ENCODE measurements around the gene PIK3R1. TPM values are rescaled to one million over a fixed set of nuclear protein-coding genes. Genes with fewer than 3 reads are reported as not detected.

PIK3R1 gene
- total and polyA plus RNA-seq, 4 donors, result 6.8 to 222 (median 74.9) TPM

DNA sequence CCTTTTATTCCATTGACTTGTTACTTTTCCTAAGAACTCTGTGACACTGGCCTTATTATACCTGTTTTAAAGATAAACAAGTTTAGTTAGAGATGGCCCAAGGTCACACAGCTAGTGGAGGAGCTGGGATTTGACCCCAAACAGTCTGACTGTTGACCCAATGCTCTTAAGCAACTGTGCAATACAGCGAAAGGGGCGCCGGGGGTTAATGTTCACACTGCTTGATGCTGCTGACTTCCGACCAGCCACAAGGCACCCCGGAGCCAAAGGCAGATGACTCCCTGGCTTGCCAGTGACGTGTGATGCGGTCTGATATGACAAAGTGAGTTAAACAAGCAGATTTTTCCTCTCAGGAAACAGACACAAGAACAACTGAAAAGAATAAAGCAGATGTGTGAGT is 23.9 kb downstream of the PIK3R1 start:
- no peak overlapping the region for H3K4me3 ChIP-seq
- peaks cover 0 to 11% (median 2%) of the 10 kb centered on the region in 4 donors for H3K36me3 ChIP-seq (ENCODE audit: control insufficient read depth in 4 of 4, insufficient read depth in 4 of 4, low read length in 4 of 4)
- ATAC-seq (ENCODE audit: insufficient read depth, low FRiP score) (peak; percentile 46), DNase-seq (peak; percentile 49 to 71 (median 63))
- no peak overlapping the region for H3K9ac ChIP-seq (ENCODE audit: insufficient read depth in 1 of 2, low read length in 2 of 2)
- H3K9me3 ChIP-seq (ENCODE audit: control insufficient read depth in 4 of 4, insufficient read depth in 3 of 4, low read length in 3 of 4), result no peaks in the 10 kb centered on the region
- H3K27ac ChIP-seq (ENCODE audit: low read depth in 1 of 2, low read length in 1 of 2), result peak overlapping the region; percentile 26 to 78
- H3K27me3 ChIP-seq (ENCODE audit: control insufficient read depth in 3 of 3, insufficient read depth in 3 of 3, low read length in 2 of 3), result no peaks in the 10 kb centered on the region
- TF ChIP-seq, protein P1, sequence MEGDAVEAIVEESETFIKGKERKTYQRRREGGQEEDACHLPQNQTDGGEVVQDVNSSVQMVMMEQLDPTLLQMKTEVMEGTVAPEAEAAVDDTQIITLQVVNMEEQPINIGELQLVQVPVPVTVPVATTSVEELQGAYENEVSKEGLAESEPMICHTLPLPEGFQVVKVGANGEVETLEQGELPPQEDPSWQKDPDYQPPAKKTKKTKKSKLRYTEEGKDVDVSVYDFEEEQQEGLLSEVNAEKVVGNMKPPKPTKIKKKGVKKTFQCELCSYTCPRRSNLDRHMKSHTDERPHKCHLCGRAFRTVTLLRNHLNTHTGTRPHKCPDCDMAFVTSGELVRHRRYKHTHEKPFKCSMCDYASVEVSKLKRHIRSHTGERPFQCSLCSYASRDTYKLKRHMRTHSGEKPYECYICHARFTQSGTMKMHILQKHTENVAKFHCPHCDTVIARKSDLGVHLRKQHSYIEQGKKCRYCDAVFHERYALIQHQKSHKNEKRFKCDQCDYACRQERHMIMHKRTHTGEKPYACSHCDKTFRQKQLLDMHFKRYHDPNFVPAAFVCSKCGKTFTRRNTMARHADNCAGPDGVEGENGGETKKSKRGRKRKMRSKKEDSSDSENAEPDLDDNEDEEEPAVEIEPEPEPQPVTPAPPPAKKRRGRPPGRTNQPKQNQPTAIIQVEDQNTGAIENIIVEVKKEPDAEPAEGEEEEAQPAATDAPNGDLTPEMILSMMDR (IDR thresholded peaks at IDR 0.05; ENCODE audit: control extremely low read depth, extremely low read depth), result no peak
- 6 to 13% methylated on average over 7 of the region's 7 CpGs for WGBS, 2 donors
- peaks cover 5 to 43% (median 9%) of the 10 kb centered on the region in 5 donors for H3K4me1 ChIP-seq (ENCODE audit: control insufficient read depth in 5 of 5, insufficient read depth in 5 of 5, low read length in 5 of 5)

DNA sequence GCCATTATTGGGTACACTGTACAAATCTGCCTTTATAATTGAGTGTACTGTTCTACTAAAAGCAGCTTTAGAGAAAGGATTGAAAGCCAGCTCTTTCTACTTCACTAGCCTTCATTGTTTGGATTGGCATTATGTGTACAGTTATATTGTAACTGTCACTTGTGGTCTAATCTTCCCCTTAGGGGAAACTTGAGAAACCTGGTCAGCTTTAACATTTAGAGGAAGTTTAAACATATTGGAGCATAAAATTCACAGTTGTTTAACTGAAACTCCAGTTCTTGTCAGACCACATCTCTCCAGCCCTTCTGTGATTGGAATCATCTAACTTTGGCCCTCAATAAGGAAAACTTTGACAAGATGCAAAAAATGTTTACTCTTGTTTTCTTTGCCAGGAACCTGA is 24.6 kb downstream of the PIK3R1 start:
- Histone ChIP-seq H3K36me3 (ENCODE audit: control insufficient read depth in 4 of 4, insufficient read depth in 4 of 4, low read length in 4 of 4) (peaks cover 0 to 11% (median 1%) of the 10 kb centered on the region in 4 donors), H3K27me3 (ENCODE audit: control insufficient read depth in 3 of 3, insufficient read depth in 3 of 3, low read length in 2 of 3) (no peaks in the 10 kb centered on the region), H3K27ac (ENCODE audit: low read depth in 1 of 2, low read length in 1 of 2) (peak overlapping the region in 1 of 2 donors; percentile 53), H3K9ac (ENCODE audit: insufficient read depth in 1 of 2, low read length in 2 of 2) (no peak overlapping the region), H3K4me3 (no peak overlapping the region), H3K4me1 (ENCODE audit: control insufficient read depth in 5 of 5, insufficient read depth in 5 of 5, low read length in 5 of 5) (peaks cover 6 to 46% (median 13%) of the 10 kb centered on the region in 5 donors), H3K9me3 (ENCODE audit: control insufficient read depth in 4 of 4, insufficient read depth in 3 of 4, low read length in 3 of 4) (no peaks in the 10 kb centered on the region)
- DNase-seq (no peak), ATAC-seq (ENCODE audit: insufficient read depth, low FRiP score) (no peak)
- TF ChIP-seq, protein P1 (IDR thresholded peaks at IDR 0.05; ENCODE audit: control extremely low read depth, extremely low read depth), result no peak

DNA sequence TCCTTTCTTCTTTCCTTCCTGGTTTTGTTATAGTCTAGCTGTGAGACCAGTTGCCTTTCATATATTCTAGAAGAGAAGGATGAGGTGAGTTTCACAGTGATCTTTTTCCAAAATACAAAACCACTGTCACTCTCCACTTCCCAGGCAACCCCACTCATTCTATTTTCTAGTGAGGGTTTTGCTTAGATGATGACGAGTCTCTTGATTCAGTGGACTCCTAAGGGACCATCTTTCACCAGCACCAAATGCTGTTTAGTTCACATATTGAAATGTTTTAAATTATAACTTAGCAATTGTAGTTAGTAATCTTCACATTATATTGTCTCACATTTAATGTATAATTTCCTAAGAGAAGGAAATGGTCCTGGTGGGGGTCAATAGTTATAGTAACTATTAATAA is 25.2 kb downstream of the PIK3R1 start:
- DNase-seq (no peak), ATAC-seq (ENCODE audit: insufficient read depth, low FRiP score) (no peak)
- Histone ChIP-seq H3K4me3 (no peak overlapping the region), H3K27me3 (ENCODE audit: control insufficient read depth in 3 of 3, insufficient read depth in 3 of 3, low read length in 2 of 3) (no peaks in the 10 kb centered on the region), H3K27ac (ENCODE audit: low read depth in 1 of 2, low read length in 1 of 2) (no peak overlapping the region), H3K9ac (ENCODE audit: insufficient read depth in 1 of 2, low read length in 2 of 2) (no peak overlapping the region), H3K9me3 (ENCODE audit: control insufficient read depth in 4 of 4, insufficient read depth in 3 of 4, low read length in 3 of 4) (no peaks in the 10 kb centered on the region), H3K36me3 (ENCODE audit: control insufficient read depth in 4 of 4, insufficient read depth in 4 of 4, low read length in 4 of 4) (peaks cover 0 to 11% (median 1%) of the 10 kb centered on the region in 4 donors), H3K4me1 (ENCODE audit: control insufficient read depth in 5 of 5, insufficient read depth in 5 of 5, low read length in 5 of 5) (peaks cover 6 to 48% (median 16%) of the 10 kb centered on the region in 5 donors)
- TF ChIP-seq, protein P1 (IDR thresholded peaks at IDR 0.05; ENCODE audit: control extremely low read depth, extremely low read depth), result no peak
- WGBS, 2 donors, result 16 to 47% methylated on average over 1 of the region's 1 CpG

DNA sequence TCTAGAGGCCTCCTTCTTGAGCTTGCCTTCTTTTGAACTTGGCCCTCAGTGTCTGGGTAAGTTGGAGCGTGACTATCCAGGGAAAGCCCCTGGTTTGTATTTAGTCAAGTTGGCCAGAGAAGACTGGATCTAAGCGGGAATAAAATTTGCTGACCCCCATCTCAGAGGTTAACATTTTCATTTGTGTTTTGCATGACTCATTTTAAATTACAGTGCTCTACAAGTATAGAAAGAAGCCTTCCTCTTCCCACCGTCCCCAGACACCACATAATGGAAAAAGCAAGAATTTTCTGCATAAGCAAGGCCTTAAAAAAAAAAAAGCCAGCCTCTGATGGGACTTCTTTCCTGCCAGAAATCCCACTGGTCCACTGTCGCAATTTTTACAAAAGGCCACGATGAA is 27.2 kb downstream of the PIK3R1 start:
- H3K4me3 ChIP-seq, result no peak overlapping the region
- TF ChIP-seq, protein P1 (IDR thresholded peaks at IDR 0.05; ENCODE audit: control extremely low read depth, extremely low read depth), result no peak
- no peak overlapping the region for H3K9ac ChIP-seq (ENCODE audit: insufficient read depth in 1 of 2, low read length in 2 of 2)
- no peaks in the 10 kb centered on the region for H3K9me3 ChIP-seq (ENCODE audit: control insufficient read depth in 4 of 4, insufficient read depth in 3 of 4, low read length in 3 of 4)
- no peaks in the 10 kb centered on the region for H3K27me3 ChIP-seq (ENCODE audit: control insufficient read depth in 3 of 3, insufficient read depth in 3 of 3, low read length in 2 of 3)
- H3K4me1 ChIP-seq (ENCODE audit: control insufficient read depth in 5 of 5, insufficient read depth in 5 of 5, low read length in 5 of 5), result peaks cover 8 to 43% (median 16%) of the 10 kb centered on the region in 5 donors
- ATAC-seq (ENCODE audit: insufficient read depth, low FRiP score), result peak; percentile 35
- peaks cover 0 to 11% (median 1%) of the 10 kb centered on the region in 4 donors for H3K36me3 ChIP-seq (ENCODE audit: control insufficient read depth in 4 of 4, insufficient read depth in 4 of 4, low read length in 4 of 4)
- 62 to 68% methylated on average over 5 of the region's 5 CpGs for WGBS, 2 donors
- DNase-seq, result no peak
- H3K27ac ChIP-seq (ENCODE audit: low read depth in 1 of 2, low read length in 1 of 2), result peak overlapping the region; percentile 66 to 78

Data from lung (tissue), 12 donors.